Right lobe of liver (tissue), 4 donors: ENCODE results near the gene POT1.

Source experiments
- POLR2A ChIP-seq: fragments of 450-650 bp; IDR thresholded peaks from one replicate; pipeline ENCODE4 v1.6.1; 2017; ENCODE audit warnings: antibody characterized with exemption, mild to moderate bottlenecking
- TF ChIP-seq, protein P1 (sequence below), 4 donors: fragments of 200-600 bp in 3 of 4; fragments of 450-650 bp in 1 of 4; IDR thresholded peaks; one replicate each; pipeline versions ENCODE4 v1.5.1 to v1.8.0; 2016 to 2022; ENCODE audit warnings: antibody characterized with exemption in 4 of 4, mild to moderate bottlenecking in 2 of 4
- donor health status: DM: no; HTN: no; CAD: no.
- donor health status: DM: no; HTN: no; CAD: no.
- donor health status: DM: no; HTN: yes; CAD: no.

DNA sequence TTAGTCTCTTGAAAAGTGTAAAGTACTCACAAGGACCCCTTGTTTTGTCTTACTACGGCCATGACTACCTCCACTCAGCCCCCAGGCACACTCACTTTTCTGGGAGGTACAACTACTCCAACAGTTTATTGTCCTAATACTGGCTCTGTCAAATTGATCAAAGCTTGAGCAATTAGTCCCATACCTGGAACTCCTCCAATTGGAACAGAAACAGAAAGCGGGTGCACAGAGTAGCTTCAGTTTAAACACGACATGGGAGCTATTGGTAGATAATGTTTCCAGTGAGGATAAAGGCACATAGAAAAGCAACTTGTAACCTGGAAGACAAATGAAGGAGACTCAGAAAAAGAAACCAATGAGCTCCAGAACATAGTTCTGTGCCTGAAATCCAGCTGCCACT is 156.3 kb downstream of the POT1 start:
- TF ChIP-seq POLR2A: no peak
- TF ChIP-seq, protein P1, sequence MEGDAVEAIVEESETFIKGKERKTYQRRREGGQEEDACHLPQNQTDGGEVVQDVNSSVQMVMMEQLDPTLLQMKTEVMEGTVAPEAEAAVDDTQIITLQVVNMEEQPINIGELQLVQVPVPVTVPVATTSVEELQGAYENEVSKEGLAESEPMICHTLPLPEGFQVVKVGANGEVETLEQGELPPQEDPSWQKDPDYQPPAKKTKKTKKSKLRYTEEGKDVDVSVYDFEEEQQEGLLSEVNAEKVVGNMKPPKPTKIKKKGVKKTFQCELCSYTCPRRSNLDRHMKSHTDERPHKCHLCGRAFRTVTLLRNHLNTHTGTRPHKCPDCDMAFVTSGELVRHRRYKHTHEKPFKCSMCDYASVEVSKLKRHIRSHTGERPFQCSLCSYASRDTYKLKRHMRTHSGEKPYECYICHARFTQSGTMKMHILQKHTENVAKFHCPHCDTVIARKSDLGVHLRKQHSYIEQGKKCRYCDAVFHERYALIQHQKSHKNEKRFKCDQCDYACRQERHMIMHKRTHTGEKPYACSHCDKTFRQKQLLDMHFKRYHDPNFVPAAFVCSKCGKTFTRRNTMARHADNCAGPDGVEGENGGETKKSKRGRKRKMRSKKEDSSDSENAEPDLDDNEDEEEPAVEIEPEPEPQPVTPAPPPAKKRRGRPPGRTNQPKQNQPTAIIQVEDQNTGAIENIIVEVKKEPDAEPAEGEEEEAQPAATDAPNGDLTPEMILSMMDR (IDR thresholded peaks at IDR 0.05): no peak
